Stomach smooth muscle (tissue), 2 donors: Measurements from ENCODE around the gene C14orf180.

ENCODE experiments used
- H3K27ac ChIP-seq: one replicate; pipeline ENCODE4 v1.7.0; 2013; ENCODE audit warnings: mild to moderate bottlenecking, low read length, inconsistent platforms
- H3K27me3 ChIP-seq, 2 donors: one replicate each; pipeline ENCODE4 v1.7.0; 2013; ENCODE audit warnings: low read length in 2 of 2; ENCODE audit not compliant: insufficient read depth in 2 of 2, control insufficient read depth in 1 of 2
- H3K36me3 ChIP-seq, 2 donors: one replicate each; pipeline ENCODE4 v1.7.0; 2013; ENCODE audit warnings: low read length in 2 of 2; ENCODE audit not compliant: control insufficient read depth in 2 of 2, insufficient read depth in 2 of 2
- H3K4me1 ChIP-seq: one replicate; pipeline ENCODE4 v1.7.0; 2013; ENCODE audit warnings: low read length; ENCODE audit not compliant: control insufficient read depth, insufficient read depth
- H3K4me3 ChIP-seq, 2 donors: one replicate each; pipeline ENCODE4 v1.7.0; 2013; ENCODE audit warnings: low read length in 2 of 2
- H3K9ac ChIP-seq, 2 donors: one replicate each; pipeline ENCODE4 v1.7.0; 2013; ENCODE audit warnings: low read length in 2 of 2, mild to moderate bottlenecking in 1 of 2
- H3K9me3 ChIP-seq, 2 donors: one replicate each; pipeline ENCODE4 v1.7.0; 2013; ENCODE audit warnings: low read length in 2 of 2; ENCODE audit not compliant: control insufficient read depth in 2 of 2
- donor health status: healthy.
- donor health status: Pancreatic carcinoma.

The C14orf180 gene

GRCh38 chr14:104596927-104597351 lies 17.4 kb downstream of the C14orf180 start:
- H3K36me3 ChIP-seq = no peaks in the 10 kb centered on the region
- H3K4me3 ChIP-seq = no peak overlapping the region
- no peak overlapping the region for H3K27ac ChIP-seq
- no peaks in the 10 kb centered on the region for H3K9me3 ChIP-seq
- H3K27me3 ChIP-seq = peaks cover 10 to 32% of the 10 kb centered on the region in 2 donors
- no peak overlapping the region for H3K9ac ChIP-seq
- H3K4me1 ChIP-seq = no peaks in the 10 kb centered on the region

- Histone ChIP-seq H3K27ac (no peak overlapping the region), H3K36me3 (no peaks in the 10 kb centered on the region), H3K4me3 (no peak overlapping the region), H3K4me1 (no peaks in the 10 kb centered on the region), H3K27me3 (peaks cover 16 to 37% of the 10 kb centered on the region in 2 donors), H3K9ac (no peak overlapping the region), H3K9me3 (no peaks in the 10 kb centered on the region)
Observed at GRCh38 chr14:104597576-104597975, 18.0 kb downstream of the C14orf180 start.

GRCh38 chr14:104598039-104598909 lies 18.7 kb downstream of the C14orf180 start:
- H3K27me3 ChIP-seq = peaks cover 18 to 42% of the 10 kb centered on the region in 2 donors

GRCh38 chr14:104598910-104599273 lies 19.3 kb downstream of the C14orf180 start:
- no peaks in the 10 kb centered on the region for H3K9me3 ChIP-seq
- no peak overlapping the region for H3K27ac ChIP-seq
- H3K9ac ChIP-seq = no peak overlapping the region
- H3K4me1 ChIP-seq = no peaks in the 10 kb centered on the region
- peaks cover 22 to 46% of the 10 kb centered on the region in 2 donors for H3K27me3 ChIP-seq
- no peak overlapping the region for H3K4me3 ChIP-seq
- no peaks in the 10 kb centered on the region for H3K36me3 ChIP-seq

More at GRCh38 chr14:104598039-104598909, 18.7 kb downstream of the C14orf180 start:
- Histone ChIP-seq H3K9me3 (no peaks in the 10 kb centered on the region), H3K36me3 (no peaks in the 10 kb centered on the region), H3K27ac (no peak overlapping the region), H3K9ac (no peak overlapping the region), H3K4me1 (no peaks in the 10 kb centered on the region), H3K4me3 (no peak overlapping the region)

DNA sequence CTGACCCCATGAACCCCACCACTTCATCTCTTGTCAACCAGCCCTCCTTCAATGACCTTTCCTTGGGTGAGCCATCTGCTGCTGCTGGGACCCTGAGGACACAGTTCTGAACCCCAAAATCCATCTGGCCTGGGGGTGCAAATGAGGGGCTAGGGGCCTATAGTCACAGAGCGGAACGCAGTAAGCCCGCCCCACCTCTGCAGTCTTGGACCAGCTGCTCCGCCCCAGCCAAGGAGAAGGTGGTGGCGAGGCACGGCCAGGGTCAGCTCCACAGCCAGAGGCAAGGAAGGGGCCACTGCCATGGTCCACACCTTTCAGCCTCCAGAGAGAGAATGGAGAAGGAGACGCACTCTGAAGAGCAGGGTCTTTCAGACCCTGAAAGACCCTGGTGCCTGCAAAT lies 19.9 kb downstream of the C14orf180 start:
- Histone ChIP-seq H3K4me1 (peaks cover 4% of the 10 kb centered on the region), H3K27me3 (peaks cover 27 to 48% of the 10 kb centered on the region in 2 donors), H3K27ac (no peak overlapping the region), H3K36me3 (no peaks in the 10 kb centered on the region), H3K9ac (no peak overlapping the region), H3K4me3 (no peak overlapping the region), H3K9me3 (no peaks in the 10 kb centered on the region)

GRCh38 chr14:104600141-104600643 lies 20.6 kb downstream of the C14orf180 start:
- Histone ChIP-seq H3K27me3 (peaks cover 33 to 50% of the 10 kb centered on the region in 2 donors), H3K4me3 (no peak overlapping the region)

GRCh38 chr14:104600805-104601204 lies 21.2 kb downstream of the C14orf180 start:
- H3K4me1 ChIP-seq = peaks cover 5% of the 10 kb centered on the region
- H3K36me3 ChIP-seq = no peaks in the 10 kb centered on the region
- no peak overlapping the region for H3K9ac ChIP-seq
- H3K9me3 ChIP-seq = no peaks in the 10 kb centered on the region
- H3K4me3 ChIP-seq = no peak overlapping the region
- H3K27me3 ChIP-seq = peaks cover 36 to 50% of the 10 kb centered on the region in 2 donors
- no peak overlapping the region for H3K27ac ChIP-seq

More at GRCh38 chr14:104600141-104600643, 20.6 kb downstream of the C14orf180 start:
- H3K27ac ChIP-seq = no peak overlapping the region
- H3K36me3 ChIP-seq = no peaks in the 10 kb centered on the region
- no peak overlapping the region for H3K9ac ChIP-seq
- no peaks in the 10 kb centered on the region for H3K9me3 ChIP-seq
- H3K4me1 ChIP-seq = peaks cover 5% of the 10 kb centered on the region

DNA sequence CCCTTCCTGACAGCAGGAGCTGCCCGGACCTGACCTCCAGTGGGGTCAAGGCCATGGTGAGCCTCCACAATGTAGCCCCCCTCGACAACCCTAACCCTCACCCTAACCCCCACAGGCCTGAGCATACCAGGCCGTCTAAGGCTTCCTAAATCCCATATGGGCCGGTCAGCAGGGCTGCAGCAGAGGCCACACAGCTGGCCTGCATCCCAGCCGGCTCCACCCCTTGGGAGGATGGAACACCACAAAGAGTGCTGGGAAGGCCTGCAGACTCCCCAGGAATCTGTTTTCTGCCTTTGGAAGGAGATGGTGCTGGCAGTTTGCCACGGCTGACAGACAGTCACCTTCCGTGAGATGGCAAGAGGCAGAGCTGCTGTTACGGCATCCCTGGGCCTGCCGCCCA lies 22.2 kb downstream of the C14orf180 start:
- H3K9ac ChIP-seq = no peak overlapping the region
- H3K27ac ChIP-seq = no peak overlapping the region
- H3K4me3 ChIP-seq = no peak overlapping the region
- no peaks in the 10 kb centered on the region for H3K36me3 ChIP-seq
- peaks cover 5% of the 10 kb centered on the region for H3K4me1 ChIP-seq
- H3K9me3 ChIP-seq = no peaks in the 10 kb centered on the region
- peaks cover 36 to 51% of the 10 kb centered on the region in 2 donors for H3K27me3 ChIP-seq

DNA sequence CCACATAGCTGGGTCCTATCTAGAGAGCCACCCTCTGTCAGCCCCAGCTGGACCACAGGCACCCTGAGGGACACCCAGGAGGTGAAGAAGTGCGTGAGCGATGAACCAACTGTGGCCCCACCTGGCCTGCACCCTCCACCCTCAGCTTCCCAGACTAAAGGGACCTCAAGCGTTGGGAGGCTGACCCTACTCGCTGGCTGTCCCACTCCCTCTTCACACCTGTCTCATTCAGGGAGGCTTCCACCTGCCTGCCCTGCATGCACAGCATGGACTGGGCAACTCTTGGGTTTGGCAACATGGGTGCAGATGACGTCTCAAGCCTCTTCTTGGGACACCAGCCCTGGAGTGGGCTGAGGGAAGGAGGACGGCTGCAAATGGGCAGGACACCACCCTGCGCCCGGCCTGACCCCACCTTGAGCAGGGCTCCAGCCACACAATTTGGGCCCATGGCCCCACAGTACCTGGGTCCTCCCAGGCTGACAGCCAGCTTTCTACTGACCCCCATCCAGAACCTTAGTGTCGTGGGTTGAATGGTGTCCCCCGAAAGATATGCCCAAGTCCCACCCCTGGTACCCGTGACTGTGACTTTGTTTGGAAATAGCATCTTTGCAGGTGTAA lies 22.9 kb downstream of the C14orf180 start:
- Histone ChIP-seq H3K4me3 (no peak overlapping the region), H3K4me1 (peaks cover 5% of the 10 kb centered on the region), H3K27me3 (peaks cover 36 to 51% of the 10 kb centered on the region in 2 donors), H3K9ac (no peak overlapping the region), H3K9me3 (no peaks in the 10 kb centered on the region), H3K27ac (no peak overlapping the region), H3K36me3 (no peaks in the 10 kb centered on the region)

- H3K36me3 ChIP-seq = no peaks in the 10 kb centered on the region
- H3K4me3 ChIP-seq = no peak overlapping the region
- H3K27ac ChIP-seq = no peak overlapping the region
- no peak overlapping the region for H3K9ac ChIP-seq
- H3K4me1 ChIP-seq = peaks cover 5% of the 10 kb centered on the region
- no peaks in the 10 kb centered on the region for H3K9me3 ChIP-seq
- peaks cover 36 to 51% of the 10 kb centered on the region in 2 donors for H3K27me3 ChIP-seq
Observed at GRCh38 chr14:104602933-104603325, 23.4 kb downstream of the C14orf180 start.
